ENCODE measurements around the gene NFKBIA.
"Not testable (repeated sequence)": the region's sequence is repeated elsewhere in the genome, so short reads cannot be mapped to it uniquely, and the experiment has no call there.

Gene NFKBIA

GRCh38 chr14:35404449-35405303, at the start of gene NFKBIA:
Gene NFKBIA, minus strand, starts transcription at chr14:35404749. Its CDS starts 105 bp downstream, at chr14:35404644.
- DNase-seq = peak; percentile 95
- in situ Hi-C loops (cut with MboI; ENCODE audit: low pct_unique_long_range_greater_than_20kb, low sequenced_read_pairs) = loop anchor here (25.0 kb wide), 2 partner anchors 167 to 742 kb away; no protein-coding TSS in a partner anchor

GRCh38 chr14:35446450-35446849, 41.9 kb upstream of the NFKBIA start:
- in situ Hi-C loops (cut with MboI; ENCODE audit: low pct_unique_long_range_greater_than_20kb, low sequenced_read_pairs) = no loop called here
- DNase-seq = no peak

GRCh38 chr14:35444104-35444503, 39.6 kb upstream of the NFKBIA start:
- in situ Hi-C loops (cut with MboI; ENCODE audit: low pct_unique_long_range_greater_than_20kb, low sequenced_read_pairs) = no loop called here
- DNase-seq = no peak

- DNase-seq = no peak
Measured at GRCh38 chr14:35441160-35441559, 36.6 kb upstream of the NFKBIA start.

GRCh38 chr14:35438910-35439713, 34.6 kb upstream of the NFKBIA start:
- peak; percentile 32 for DNase-seq

More at GRCh38 chr14:35441160-35441559, 36.6 kb upstream of the NFKBIA start:
- in situ Hi-C loops (cut with MboI; ENCODE audit: low pct_unique_long_range_greater_than_20kb, low sequenced_read_pairs) = no loop called here

GRCh38 chr14:35438492-35438891, 33.9 kb upstream of the NFKBIA start:
- in situ Hi-C loops (cut with MboI; ENCODE audit: low pct_unique_long_range_greater_than_20kb, low sequenced_read_pairs); DNase-seq: not testable (repeated sequence)

More at GRCh38 chr14:35438910-35439713, 34.6 kb upstream of the NFKBIA start:
- in situ Hi-C loops (cut with MboI; ENCODE audit: low pct_unique_long_range_greater_than_20kb, low sequenced_read_pairs) = no loop called here

- no peak for DNase-seq
- in situ Hi-C loops (cut with MboI; ENCODE audit: low pct_unique_long_range_greater_than_20kb, low sequenced_read_pairs) = no loop called here
Measured at GRCh38 chr14:35435177-35435576, 30.6 kb upstream of the NFKBIA start.

GRCh38 chr14:35433826-35434225, 29.3 kb upstream of the NFKBIA start:
- no peak for DNase-seq
- in situ Hi-C loops (cut with MboI; ENCODE audit: low pct_unique_long_range_greater_than_20kb, low sequenced_read_pairs) = no loop called here

- in situ Hi-C loops (cut with MboI; ENCODE audit: low pct_unique_long_range_greater_than_20kb, low sequenced_read_pairs) = no loop called here
- no peak for DNase-seq
Measured at GRCh38 chr14:35430459-35431199, 26.1 kb upstream of the NFKBIA start.

- no peak for DNase-seq
- in situ Hi-C loops (cut with MboI; ENCODE audit: low pct_unique_long_range_greater_than_20kb, low sequenced_read_pairs) = no loop called here
Measured at GRCh38 chr14:35429951-35430350, 25.4 kb upstream of the NFKBIA start.

GRCh38 chr14:35425850-35426249, 21.3 kb upstream of the NFKBIA start:
- DNase-seq = no peak
- in situ Hi-C loops (cut with MboI; ENCODE audit: low pct_unique_long_range_greater_than_20kb, low sequenced_read_pairs) = no loop called here

GRCh38 chr14:35423621-35424020, 19.1 kb upstream of the NFKBIA start:
- in situ Hi-C loops (cut with MboI; ENCODE audit: low pct_unique_long_range_greater_than_20kb, low sequenced_read_pairs) = loop anchor here (25.0 kb wide), 2 partner anchors 186 to 761 kb away; no protein-coding TSS in a partner anchor
- no peak for DNase-seq

- DNase-seq = no peak
- in situ Hi-C loops (cut with MboI; ENCODE audit: low pct_unique_long_range_greater_than_20kb, low sequenced_read_pairs) = loop anchor here (25.0 kb wide), 2 partner anchors 183 to 758 kb away; no protein-coding TSS in a partner anchor
Measured at GRCh38 chr14:35420036-35420811, 15.7 kb upstream of the NFKBIA start.

GRCh38 chr14:35419429-35419841, 14.9 kb upstream of the NFKBIA start:
- DNase-seq = no peak
- in situ Hi-C loops (cut with MboI; ENCODE audit: low pct_unique_long_range_greater_than_20kb, low sequenced_read_pairs) = loop anchor here (10.0 to 25.0 kb wide), 3 partner anchors 182 to 757 kb away; no protein-coding TSS in a partner anchor

- in situ Hi-C loops (cut with MboI; ENCODE audit: low pct_unique_long_range_greater_than_20kb, low sequenced_read_pairs) = loop anchor here (10.0 to 25.0 kb wide), 3 partner anchors 181 to 756 kb away; no protein-coding TSS in a partner anchor
- DNase-seq = no peak
Measured at GRCh38 chr14:35418093-35418492, 13.5 kb upstream of the NFKBIA start.

GRCh38 chr14:35416108-35416750, 11.7 kb upstream of the NFKBIA start:
- DNase-seq = no peak
- in situ Hi-C loops (cut with MboI; ENCODE audit: low pct_unique_long_range_greater_than_20kb, low sequenced_read_pairs) = loop anchor here (10.0 to 25.0 kb wide), 3 partner anchors 179 to 754 kb away; no protein-coding TSS in a partner anchor

- no peak for DNase-seq
- in situ Hi-C loops (cut with MboI; ENCODE audit: low pct_unique_long_range_greater_than_20kb, low sequenced_read_pairs) = loop anchor here (10.0 to 25.0 kb wide), 3 partner anchors 177 to 752 kb away; no protein-coding TSS in a partner anchor
Measured at GRCh38 chr14:35414365-35414764, 9.8 kb upstream of the NFKBIA start.

All from KBM-7 (cell line).